Activated CD4-positive, alpha-beta T cell treated with anti-CD3 and anti-CD28 coated beads for 36 hours (primary cell): ENCODE measurements around the gene KLHDC7A. TPM values are rescaled to one million over a fixed set of nuclear protein-coding genes. Genes with fewer than 3 reads are reported as not detected.

Experiments used
- ATAC-seq: fragments of 200-7000 bp; cut with Tn5 transposase; one replicate; pipeline ENCODE4 v1.10.0; 2021; ENCODE audit warnings: mild to moderate bottlenecking, moderate library complexity
- CTCF ChIA-PET: fragments of 350-600 bp; sonication (Branson Sonifier 250); formaldehyde crosslinking; loops from one replicate; lab custom pipeline; 2021; ENCODE audit warnings: antibody characterized with exemption; lab: Charles Lee
- POLR2A ChIA-PET: fragments of 350-600 bp; sonication (Branson Sonifier 250); formaldehyde crosslinking; loops from one replicate; lab custom pipeline; 2021; ENCODE audit warnings: antibody characterized with exemption, inconsistent platforms; lab: Charles Lee
- DNase-seq: peaks from one replicate; pipeline ENCODE4 v3.0.0-alpha.2; 2020
- H3K27ac Mint-ChIP-seq: one replicate; pipeline ENCODE4 v1.8.0; 2021; ENCODE audit warnings: mixed read lengths
- H3K27me3 Mint-ChIP-seq: one replicate; pipeline ENCODE4 v1.8.0; 2021; ENCODE audit warnings: mixed read lengths
- H3K36me3 Mint-ChIP-seq: one replicate; pipeline ENCODE4 v1.8.0; 2021; ENCODE audit warnings: low read depth, mixed read lengths
- H3K4me1 Mint-ChIP-seq: one replicate; pipeline ENCODE4 v1.8.0; 2021; ENCODE audit warnings: mixed read lengths
- H3K4me3 Mint-ChIP-seq: one replicate; pipeline ENCODE4 v1.8.0; 2021; ENCODE audit warnings: mild to moderate bottlenecking, moderate library complexity, mixed read lengths
- H3K9me3 Mint-ChIP-seq: one replicate; pipeline ENCODE4 v1.8.0; 2021; ENCODE audit warnings: low read depth, mixed read lengths
- intact Hi-C, 2 experiments: fragments of 100-400 bp; cut with DNase I in 1 of 2; cut with micrococcal nuclease in 1 of 2; formaldehyde crosslinking; loops; one replicate each; pipeline versions ENCODE4 v1.14.2 to v1.15.1; 2022 to 2024; cut with DNase I, micrococcal nuclease
- total RNA-seq, 2 experiments: library from RNA; stranded (reverse); gene quantifications; one replicate each; pipeline ENCODE4 v1.2.3, GENCODE V29; 2021

The KLHDC7A gene
- not detected for total RNA-seq

DNA sequence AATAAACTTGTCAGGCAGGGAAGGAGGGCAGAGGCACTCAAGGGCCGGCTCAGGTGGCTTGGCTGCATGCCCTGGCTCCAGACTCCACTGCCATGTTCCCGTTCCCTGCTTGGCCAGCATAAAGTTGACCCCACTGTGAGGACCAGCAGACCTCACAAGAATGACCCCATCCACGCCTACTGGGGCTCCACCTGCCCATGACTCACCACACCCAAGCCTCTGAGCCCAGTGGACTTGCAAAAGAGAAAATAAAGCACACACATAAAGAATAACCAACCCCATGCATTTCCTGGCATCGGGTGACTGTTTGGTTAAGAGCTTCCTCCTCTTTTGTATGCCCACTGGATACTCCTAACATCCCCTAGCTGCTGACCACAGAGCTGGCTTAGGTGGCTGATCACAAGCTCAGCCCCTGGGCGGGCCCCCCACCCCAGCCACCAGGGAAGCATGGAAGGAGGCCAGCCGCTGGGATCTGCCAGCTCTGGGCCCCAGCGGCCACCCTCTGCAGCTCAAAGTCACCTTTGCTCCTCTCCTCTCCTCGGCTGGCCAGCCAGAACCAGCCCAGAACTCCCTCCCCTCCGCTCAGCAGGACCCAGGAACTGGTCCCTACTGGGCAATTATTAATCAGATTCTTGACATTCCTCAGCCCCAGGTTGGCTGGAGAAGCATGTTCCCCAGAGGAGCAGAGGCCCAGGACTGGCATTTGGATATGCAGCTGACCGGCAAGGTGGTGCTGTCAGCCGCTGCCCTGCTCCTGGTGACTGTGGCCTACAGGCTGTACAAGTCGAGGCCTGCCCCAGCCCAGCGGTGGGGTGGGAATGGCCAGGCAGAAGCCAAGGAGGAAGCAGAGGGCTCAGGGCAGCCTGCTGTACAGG lies at the start of gene KLHDC7A:
Gene KLHDC7A, plus strand, starts transcription at position 616 of the 875 bp plus-strand sequence. Its CDS starts 52 bp downstream, at position 668.
- H3K9me3 Mint-ChIP-seq = no peaks in the 10 kb centered on the region
- H3K4me1 Mint-ChIP-seq = no peaks in the 10 kb centered on the region
- no peak within 1 kb of the TSS for H3K27ac Mint-ChIP-seq
- DNase-seq (no peak), ATAC-seq (no peak)
- H3K27me3 Mint-ChIP-seq = peaks cover 15% of the 10 kb centered on the region
- POLR2A ChIA-PET = no interaction called here
- CTCF ChIA-PET = interaction anchor here (0.7 kb wide), 1 partner anchor 246 kb away, joined by 3 read pairs; no protein-coding TSS in a partner anchor
- H3K36me3 Mint-ChIP-seq = no peaks in the 10 kb centered on the region
- no peak within 1 kb of the TSS for H3K4me3 Mint-ChIP-seq
- intact Hi-C loops = no loop called here

DNA sequence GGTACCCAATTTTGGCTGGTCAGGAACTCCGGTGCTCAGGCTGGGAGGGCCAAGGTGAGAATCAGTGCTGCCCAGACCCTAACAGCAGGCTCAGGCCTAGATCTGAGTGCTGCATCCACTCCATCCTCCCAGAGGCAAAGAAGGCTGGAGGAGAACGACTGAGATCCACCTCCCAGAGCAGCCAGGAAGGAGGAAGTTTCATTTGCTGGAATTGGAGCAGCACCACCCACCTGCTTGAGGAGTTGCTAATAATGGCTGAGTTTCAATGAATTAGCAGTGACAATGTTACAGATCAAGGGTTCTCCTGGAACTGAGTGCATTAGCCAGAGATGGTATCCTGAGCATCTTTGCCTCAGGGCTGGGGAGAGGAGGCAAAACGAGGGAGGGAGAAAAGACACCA lies 46.7 kb upstream of the KLHDC7A start:
- intact Hi-C loops = no loop called here
- H3K27ac Mint-ChIP-seq = no peak overlapping the region

DNA sequence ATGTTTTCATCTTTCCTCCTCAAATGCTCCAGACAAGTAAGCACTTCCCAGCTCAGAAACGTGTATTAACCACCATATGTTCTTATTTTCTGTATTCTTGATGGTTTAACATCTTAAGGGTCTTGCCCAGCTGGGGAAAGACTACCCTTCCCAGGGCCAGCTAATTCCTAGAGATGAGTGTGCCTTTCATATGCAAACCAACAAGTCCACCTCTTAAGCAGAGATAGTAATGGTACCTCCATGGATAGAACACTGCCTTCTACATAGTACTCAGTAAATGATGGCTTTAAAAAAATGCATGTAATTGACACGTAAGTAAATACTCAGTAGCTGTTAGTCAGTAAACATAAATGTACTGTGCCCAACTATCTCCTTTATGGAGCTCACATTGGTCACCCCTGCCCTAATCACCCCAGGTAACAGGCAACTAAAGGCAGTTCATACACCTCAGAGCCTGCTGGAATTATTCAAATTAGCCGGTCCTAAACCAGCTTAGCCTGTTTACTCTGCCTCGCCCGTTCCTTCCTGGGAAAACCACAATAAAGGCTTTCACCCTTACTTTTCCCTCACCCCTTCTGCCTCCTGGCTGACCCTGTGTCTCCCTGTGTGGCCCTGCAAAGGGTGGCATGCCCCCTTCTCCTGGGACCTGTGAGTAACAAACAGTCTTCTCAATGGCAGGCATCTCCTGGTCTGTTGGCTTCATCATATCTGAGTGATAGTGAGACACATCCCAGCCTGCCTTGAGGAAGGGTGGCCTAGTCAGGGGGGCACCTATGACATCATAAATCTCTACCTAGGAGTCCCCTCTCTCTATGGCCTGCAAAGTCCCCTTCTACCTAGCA lies 40.1 kb upstream of the KLHDC7A start:
- H3K27me3 Mint-ChIP-seq = peaks cover 23% of the 10 kb centered on the region
- intact Hi-C loops = no loop called here
- ChIA-PET CTCF (no interaction called here), POLR2A (no interaction called here)
- peaks cover 3% of the 10 kb centered on the region for H3K9me3 Mint-ChIP-seq
- no peaks in the 10 kb centered on the region for H3K4me1 Mint-ChIP-seq
- DNase-seq (no peak), ATAC-seq (no peak)
- no peaks in the 10 kb centered on the region for H3K36me3 Mint-ChIP-seq
- H3K27ac Mint-ChIP-seq = no peak overlapping the region
- H3K4me3 Mint-ChIP-seq = no peak overlapping the region

More for the DNA sequence above, 46.7 kb upstream of the KLHDC7A start:
- H3K9me3 Mint-ChIP-seq = no peaks in the 10 kb centered on the region
- ChIA-PET CTCF (no interaction called here), POLR2A (no interaction called here)
- no peaks in the 10 kb centered on the region for H3K4me1 Mint-ChIP-seq
- H3K4me3 Mint-ChIP-seq = no peak overlapping the region
- no peak for DNase-seq
- peaks cover 30% of the 10 kb centered on the region for H3K27me3 Mint-ChIP-seq
- ATAC-seq = no peak
- H3K36me3 Mint-ChIP-seq = no peaks in the 10 kb centered on the region

DNA sequence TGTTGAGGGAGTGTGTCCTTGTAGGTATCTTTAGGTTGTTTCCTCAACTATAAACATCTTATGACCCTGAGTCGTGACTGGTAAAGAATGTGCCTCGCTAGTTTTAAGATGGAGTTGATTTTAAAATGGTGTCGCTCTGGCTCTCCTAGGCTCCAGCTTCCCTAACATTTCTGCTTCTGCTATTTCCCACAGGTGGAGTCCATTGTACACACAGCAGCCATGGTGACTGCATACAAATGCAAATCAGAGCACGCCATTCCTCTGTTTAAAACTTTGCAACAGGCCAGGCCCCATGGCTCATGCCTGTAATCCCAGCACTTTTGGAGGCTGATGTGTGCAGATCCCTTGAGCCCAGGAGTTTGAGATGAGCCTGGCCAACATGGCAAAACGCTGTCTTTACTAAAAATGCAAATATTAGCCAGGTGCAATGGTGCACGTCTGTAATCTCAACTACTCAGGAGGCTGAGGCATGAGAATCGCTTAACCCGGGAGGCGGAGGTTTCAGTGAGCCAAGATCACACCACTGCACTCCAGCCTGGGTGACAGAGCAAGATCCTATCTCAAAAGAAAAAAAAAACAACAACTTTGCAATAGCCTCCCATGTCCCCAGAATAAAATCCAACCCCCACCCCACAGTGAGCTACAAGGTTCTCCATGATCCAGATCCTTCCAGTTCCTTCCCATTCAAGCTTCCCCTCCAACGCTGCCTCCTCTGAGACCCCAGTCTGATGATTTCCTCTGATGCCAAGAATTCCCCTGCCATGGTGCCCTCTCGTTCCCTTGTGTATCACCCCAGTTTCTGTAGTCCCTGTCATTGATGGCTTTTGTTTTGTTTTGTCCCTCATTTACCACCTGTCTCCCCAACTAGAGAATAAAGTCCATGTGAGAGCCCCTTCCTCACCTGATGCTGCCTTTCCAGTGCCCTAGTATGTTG lies 36.9 kb upstream of the KLHDC7A start:
- intact Hi-C loops = no loop called here
- Mint-ChIP-seq H3K27ac (no peak overlapping the region), H3K27me3 (peaks cover 16% of the 10 kb centered on the region), H3K9me3 (peaks cover 3% of the 10 kb centered on the region), H3K4me3 (no peak overlapping the region), H3K4me1 (no peaks in the 10 kb centered on the region), H3K36me3 (no peaks in the 10 kb centered on the region)
- ChIA-PET POLR2A (no interaction called here), CTCF (interaction anchor here (0.6 kb wide), 1 partner anchor 30 kb away, joined by 3 read pairs; no protein-coding TSS in a partner anchor)
- no peak for ATAC-seq
- no peak for DNase-seq

DNA sequence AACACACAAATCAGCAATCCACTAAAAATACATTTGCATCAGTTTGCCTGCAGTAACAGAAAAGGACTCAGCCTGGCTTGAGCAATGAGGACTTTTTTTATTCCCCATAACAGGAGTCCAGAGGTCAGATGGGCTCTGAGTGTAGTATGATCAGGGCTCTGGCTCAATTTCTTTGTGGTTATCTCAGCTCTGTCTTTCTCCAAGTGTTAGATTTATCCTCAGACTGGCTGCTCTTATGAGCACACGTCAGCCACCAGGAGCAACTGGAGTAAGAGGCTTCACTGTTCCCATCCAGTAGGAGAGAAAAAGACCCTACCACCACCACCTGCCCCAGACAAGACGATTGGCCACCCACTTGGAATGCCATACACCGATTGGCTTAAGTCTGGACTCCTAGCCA lies 36.2 kb upstream of the KLHDC7A start:
- H3K36me3 Mint-ChIP-seq = no peaks in the 10 kb centered on the region
- H3K4me3 Mint-ChIP-seq = no peak overlapping the region
- no peaks in the 10 kb centered on the region for H3K4me1 Mint-ChIP-seq
- H3K27ac Mint-ChIP-seq = no peak overlapping the region
- peaks cover 16% of the 10 kb centered on the region for H3K27me3 Mint-ChIP-seq
- intact Hi-C loops = no loop called here
- no peak for ATAC-seq
- ChIA-PET CTCF (no interaction called here), POLR2A (no interaction called here)
- peaks cover 3% of the 10 kb centered on the region for H3K9me3 Mint-ChIP-seq
- no peak for DNase-seq

DNA sequence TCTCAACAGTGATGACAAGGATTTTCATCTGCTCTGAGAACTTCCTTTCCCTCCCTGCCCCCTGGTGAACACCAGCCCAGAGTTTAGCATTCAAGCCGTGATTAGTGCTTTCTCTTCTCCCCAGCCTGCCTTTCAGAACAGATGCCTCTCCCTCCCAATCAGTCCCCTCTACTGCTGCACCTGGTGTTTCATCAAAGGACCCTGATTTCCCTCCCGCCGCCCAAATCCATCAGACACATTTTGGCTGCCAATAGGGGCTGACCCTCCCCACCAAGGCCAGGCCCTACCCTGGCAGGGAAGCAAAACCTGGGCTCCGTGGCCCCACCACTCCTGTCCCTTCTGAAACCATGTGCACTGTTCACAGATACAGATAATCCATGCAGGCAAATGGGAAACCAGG lies 34.0 kb upstream of the KLHDC7A start:
- H3K4me3 Mint-ChIP-seq = no peak overlapping the region
- DNase-seq (no peak), ATAC-seq (no peak)
- no peaks in the 10 kb centered on the region for H3K36me3 Mint-ChIP-seq
- H3K27me3 Mint-ChIP-seq = peaks cover 11% of the 10 kb centered on the region
- H3K27ac Mint-ChIP-seq = no peak overlapping the region
- ChIA-PET CTCF (no interaction called here), POLR2A (no interaction called here)
- intact Hi-C loops = no loop called here
- H3K9me3 Mint-ChIP-seq = no peaks in the 10 kb centered on the region
- H3K4me1 Mint-ChIP-seq = no peaks in the 10 kb centered on the region

DNA sequence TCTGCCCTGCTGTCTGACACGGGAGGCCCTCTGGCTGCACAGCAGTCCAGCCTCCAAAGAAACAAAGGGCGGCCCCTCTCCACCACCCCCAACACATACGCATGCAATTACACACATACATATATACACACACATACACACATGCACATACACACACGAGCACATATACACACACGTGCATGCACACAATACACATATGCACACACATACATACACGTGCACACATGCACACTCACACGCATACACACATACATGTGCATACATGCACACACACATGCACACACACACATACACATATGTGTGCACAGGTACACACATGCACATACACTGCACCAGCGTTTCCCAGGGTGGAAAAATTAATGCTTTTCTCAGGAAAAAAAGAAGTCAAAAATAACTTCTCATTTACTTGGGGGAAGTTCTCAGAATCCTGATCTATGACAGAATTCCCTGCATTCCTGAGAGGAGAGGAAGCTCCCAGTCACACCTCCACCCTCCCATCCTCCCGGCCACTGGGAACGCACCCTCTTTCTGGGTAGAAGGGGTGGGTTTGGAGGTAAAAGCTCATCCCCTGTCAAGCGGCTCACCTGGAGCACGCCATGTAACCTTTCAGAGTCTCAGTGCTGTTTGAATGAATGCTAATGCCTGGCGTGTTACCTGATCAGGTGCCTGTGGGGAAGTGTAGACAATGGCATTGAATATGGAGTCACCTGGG lies 33.1 kb upstream of the KLHDC7A start:
- H3K4me3 Mint-ChIP-seq = no peak overlapping the region
- peaks cover 9% of the 10 kb centered on the region for H3K27me3 Mint-ChIP-seq
- POLR2A ChIA-PET = no interaction called here
- intact Hi-C loops = no loop called here
- CTCF ChIA-PET = interaction anchor here (0.6 kb wide), 1 partner anchor 17 kb away, joined by 3 read pairs; no protein-coding TSS in a partner anchor
- H3K9me3 Mint-ChIP-seq = peaks cover 2% of the 10 kb centered on the region
- no peaks in the 10 kb centered on the region for H3K4me1 Mint-ChIP-seq
- H3K36me3 Mint-ChIP-seq = no peaks in the 10 kb centered on the region
- no peak overlapping the region for H3K27ac Mint-ChIP-seq
- DNase-seq (no peak), ATAC-seq (no peak)

DNA sequence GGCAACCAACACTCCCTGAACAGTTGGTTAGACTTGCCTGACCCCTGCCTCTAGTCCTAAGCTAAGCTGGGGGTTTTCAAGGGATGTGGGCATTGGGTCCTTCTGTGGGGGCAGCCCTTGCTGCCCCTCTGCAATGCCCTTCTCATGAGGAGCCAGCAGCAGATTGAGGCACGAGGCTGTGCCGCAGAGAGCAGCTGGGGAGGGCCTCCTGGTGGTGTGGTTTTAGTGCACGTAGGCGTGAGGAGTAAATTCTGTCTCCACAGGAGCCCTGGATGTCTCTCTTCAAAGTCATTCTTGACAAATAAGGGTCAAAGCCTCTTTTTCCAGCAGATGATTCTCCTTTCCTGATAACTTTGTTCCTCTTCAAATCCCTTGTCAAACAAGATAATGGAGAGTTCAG lies 31.8 kb upstream of the KLHDC7A start:
- H3K4me3 Mint-ChIP-seq = no peak overlapping the region
- intact Hi-C loops = no loop called here

DNA sequence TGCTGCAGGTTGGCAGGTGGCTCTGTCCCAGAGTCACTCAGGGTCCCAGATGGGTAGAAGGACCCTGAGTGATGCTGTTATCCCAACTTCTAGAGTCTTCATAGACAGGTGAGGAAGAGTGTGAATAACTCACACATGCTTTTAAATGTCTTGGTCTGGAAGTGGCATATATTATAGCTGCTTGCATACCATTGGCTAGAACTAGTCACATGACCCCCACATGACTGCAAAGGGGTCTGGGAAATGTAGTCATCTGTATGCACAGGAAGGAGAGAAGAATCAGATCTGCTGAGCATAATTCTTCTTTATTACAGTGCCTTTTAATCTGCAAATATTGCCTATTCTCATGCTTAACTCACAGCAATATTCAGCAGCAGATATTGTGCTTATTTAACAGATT lies 28.2 kb upstream of the KLHDC7A start:
- CTCF ChIA-PET = no interaction called here
- Mint-ChIP-seq H3K4me3 (no peak overlapping the region), H3K27ac (no peak overlapping the region), H3K4me1 (no peaks in the 10 kb centered on the region), H3K36me3 (no peaks in the 10 kb centered on the region), H3K27me3 (peaks cover 6% of the 10 kb centered on the region), H3K9me3 (peaks cover 2% of the 10 kb centered on the region)
- ATAC-seq (peak; percentile 51), DNase-seq (no peak)
- intact Hi-C loops = no loop called here
- POLR2A ChIA-PET = no interaction called here

More for the DNA sequence above, 31.8 kb upstream of the KLHDC7A start:
- ChIA-PET CTCF (no interaction called here), POLR2A (no interaction called here)
- peaks cover 2% of the 10 kb centered on the region for H3K9me3 Mint-ChIP-seq
- ATAC-seq = no peak
- no peaks in the 10 kb centered on the region for H3K36me3 Mint-ChIP-seq
- peaks cover 9% of the 10 kb centered on the region for H3K27me3 Mint-ChIP-seq
- H3K27ac Mint-ChIP-seq = no peak overlapping the region
- H3K4me1 Mint-ChIP-seq = no peaks in the 10 kb centered on the region
- DNase-seq = no peak

DNA sequence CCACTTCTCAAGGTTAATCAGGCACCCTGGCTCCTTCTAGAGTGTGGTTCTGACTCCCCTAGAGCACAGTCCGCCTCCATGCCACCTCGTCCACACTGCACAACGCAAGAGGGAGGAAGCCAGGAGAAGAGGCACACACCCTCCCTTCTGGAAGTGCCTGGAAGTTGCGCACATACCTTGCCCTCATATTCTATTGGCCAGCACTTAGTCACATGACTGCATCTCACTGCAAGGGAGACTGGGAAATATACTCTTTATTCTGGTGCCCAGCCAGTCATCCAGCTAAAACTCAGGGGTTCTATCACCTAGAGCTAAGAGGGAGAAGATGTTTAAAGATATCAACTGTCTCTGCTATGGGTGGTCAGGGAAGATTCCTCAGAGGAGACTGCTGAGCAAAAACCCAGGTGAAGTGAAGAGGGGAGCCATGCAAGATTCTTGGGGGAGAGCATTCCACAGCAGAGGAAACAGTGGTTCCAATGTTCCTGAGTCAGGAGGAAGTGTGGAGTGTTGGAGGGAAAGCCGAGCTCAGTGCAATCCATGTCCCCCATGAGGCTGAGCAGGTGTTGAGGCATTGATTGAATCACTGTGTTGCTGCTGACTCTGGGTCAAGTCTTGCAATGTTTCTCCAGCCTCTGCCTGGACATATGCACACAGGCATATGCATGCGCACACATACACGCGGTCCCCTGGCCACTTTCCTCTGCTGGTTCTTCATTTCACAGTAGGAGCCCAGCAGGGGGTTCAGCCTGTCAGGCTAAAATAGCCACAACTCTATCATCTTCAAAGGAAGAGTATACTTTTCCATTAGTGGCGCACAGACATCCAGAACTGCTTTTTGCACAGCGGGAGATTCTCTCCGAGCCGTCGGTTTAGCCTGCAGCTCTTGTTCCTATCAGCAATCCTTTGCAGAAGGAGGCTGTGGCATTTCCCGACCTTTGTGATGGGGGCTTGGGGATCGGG lies 22.3 kb upstream of the KLHDC7A start:
- Mint-ChIP-seq H3K27ac (no peak overlapping the region), H3K36me3 (no peaks in the 10 kb centered on the region), H3K9me3 (no peaks in the 10 kb centered on the region), H3K27me3 (peaks cover 24% of the 10 kb centered on the region), H3K4me3 (no peak overlapping the region), H3K4me1 (no peaks in the 10 kb centered on the region)
- ATAC-seq (no peak), DNase-seq (no peak)
- intact Hi-C loops = no loop called here
- POLR2A ChIA-PET = no interaction called here
- CTCF ChIA-PET = no interaction called here
